GM12801 (cell line): ENCODE results near the gene TIGD1.

Experiments used
- TF ChIP-seq, protein P1 (sequence below): IDR thresholded peaks from one replicate; pipeline ENCODE4 v1.5.1; 2011; ENCODE audit warnings: control low read depth; ENCODE audit not compliant: insufficient read length; ENCODE audit errors: extremely low read depth

The TIGD1 gene

DNA sequence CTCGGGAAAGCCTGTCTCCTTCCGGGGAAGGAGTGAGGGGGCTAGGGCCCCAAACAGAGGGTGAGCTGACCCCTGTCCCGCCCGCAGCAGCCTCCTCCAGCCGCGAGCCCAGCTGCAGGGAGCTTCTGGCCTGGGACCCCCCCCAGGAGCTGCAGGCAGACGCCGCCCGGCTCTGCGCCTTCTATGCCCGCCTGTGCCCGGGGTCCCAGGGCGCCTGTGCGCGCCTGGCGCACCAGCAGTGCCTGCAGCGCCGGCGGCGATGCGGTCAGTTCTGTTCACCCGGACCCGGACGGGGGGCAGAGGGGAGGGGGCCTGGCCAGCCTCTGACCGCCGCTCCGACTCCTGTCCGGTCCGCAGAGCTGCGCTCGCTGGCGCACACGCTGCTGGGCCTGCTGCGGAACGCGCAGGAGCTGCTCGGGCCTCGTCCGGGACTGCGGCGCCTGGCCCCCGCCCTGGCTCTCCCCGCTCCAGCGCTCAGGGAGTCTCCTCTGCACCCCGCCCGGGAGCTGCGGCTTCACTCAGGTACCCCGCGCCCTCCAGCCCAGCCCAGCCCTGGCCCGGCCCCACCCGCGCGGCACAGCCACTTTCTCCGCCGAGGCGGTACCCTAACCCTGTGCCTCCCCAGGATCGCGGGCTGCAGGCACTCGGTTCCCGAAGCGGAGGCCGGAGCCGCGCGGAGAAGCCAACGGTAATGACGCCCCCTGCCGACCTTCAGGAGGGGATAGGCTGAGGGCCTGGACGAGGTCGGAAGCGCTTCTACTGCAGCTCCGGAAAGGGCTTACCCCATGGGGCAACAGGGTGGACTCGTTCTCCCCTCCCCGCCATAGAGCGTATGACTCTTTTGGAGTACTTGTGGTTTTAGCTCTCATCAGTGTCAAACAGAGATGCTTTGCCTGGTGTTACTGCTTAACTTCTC, 26.4 kb downstream of the TIGD1 start:
- TF ChIP-seq, protein P1, sequence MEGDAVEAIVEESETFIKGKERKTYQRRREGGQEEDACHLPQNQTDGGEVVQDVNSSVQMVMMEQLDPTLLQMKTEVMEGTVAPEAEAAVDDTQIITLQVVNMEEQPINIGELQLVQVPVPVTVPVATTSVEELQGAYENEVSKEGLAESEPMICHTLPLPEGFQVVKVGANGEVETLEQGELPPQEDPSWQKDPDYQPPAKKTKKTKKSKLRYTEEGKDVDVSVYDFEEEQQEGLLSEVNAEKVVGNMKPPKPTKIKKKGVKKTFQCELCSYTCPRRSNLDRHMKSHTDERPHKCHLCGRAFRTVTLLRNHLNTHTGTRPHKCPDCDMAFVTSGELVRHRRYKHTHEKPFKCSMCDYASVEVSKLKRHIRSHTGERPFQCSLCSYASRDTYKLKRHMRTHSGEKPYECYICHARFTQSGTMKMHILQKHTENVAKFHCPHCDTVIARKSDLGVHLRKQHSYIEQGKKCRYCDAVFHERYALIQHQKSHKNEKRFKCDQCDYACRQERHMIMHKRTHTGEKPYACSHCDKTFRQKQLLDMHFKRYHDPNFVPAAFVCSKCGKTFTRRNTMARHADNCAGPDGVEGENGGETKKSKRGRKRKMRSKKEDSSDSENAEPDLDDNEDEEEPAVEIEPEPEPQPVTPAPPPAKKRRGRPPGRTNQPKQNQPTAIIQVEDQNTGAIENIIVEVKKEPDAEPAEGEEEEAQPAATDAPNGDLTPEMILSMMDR = no peak

DNA sequence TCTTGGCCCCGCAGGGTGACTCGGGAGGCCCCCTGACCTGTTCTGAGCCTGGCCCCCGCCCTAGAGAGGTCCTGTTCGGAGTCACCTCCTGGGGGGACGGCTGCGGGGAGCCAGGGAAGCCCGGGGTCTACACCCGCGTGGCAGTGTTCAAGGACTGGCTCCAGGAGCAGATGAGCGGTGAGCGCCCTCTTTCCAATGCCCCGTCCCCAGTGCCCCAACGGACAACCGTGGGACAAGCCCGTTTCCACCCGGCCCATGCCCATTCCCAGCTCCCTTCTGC, 27.0 kb downstream of the TIGD1 start:
- TF ChIP-seq, protein P1 = no peak

DNA sequence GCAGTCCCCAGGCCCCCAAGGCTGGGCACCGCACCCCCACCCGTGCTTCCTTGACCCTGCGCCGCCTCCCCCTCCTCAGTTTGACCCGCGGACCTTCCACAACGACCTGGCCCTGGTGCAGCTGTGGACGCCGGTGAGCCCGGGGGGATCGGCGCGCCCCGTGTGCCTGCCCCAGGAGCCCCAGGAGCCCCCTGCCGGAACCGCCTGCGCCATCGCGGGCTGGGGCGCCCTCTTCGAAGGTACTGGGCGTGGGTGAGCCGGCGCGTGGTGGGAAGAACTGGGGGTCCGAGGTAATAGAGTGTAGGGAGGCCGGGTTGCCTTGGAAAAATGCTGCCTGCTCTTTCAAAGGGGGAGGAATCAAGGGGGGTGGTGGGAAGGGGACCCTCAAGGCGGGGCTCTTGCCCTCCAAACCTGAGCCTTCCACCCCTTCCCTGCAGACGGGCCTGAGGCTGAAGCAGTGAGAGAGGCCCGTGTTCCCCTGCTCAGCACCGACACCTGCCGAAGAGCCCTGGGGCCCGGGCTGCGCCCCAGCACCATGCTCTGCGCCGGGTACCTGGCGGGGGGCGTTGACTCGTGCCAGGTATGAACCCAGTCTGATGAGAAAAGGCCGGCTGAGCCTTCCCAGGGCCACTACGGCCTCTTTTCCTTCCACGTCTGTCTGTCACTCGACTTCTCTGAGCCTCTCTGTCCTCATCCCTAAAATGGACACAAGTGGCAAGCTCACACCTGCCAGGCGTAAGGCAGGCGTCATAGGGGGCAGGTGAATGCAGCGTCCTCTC, 27.5 kb downstream of the TIGD1 start:
- TF ChIP-seq, protein P1 = no peak

DNA sequence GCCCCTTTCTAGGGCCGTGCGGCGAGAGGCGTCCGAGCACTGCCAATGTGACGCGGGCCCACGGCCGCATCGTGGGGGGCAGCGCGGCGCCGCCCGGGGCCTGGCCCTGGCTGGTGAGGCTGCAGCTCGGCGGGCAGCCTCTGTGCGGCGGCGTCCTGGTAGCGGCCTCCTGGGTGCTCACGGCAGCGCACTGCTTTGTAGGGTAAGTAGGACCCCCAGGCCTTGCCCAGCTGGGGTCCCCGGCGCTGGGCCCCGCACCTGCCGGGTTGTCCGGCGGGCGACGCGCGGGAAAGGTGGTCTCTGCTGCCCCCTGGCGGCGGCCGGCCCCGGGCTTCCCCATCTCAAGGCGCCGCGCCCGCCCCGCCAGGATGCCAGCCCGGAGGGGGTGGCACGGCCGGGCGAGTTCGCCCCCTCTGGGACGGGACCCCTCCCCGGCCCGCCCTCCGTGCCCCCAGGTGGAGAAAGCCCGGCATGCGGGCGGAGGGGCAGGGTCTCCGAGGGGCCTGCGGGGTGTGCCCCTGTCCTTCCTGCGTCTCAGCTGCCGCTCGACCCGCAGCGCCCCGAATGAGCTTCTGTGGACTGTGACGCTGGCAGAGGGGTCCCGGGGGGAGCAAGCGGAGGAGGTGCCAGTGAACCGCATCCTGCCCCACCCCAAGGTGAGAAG, 28.3 kb downstream of the TIGD1 start:
- TF ChIP-seq, protein P1 = no peak

DNA sequence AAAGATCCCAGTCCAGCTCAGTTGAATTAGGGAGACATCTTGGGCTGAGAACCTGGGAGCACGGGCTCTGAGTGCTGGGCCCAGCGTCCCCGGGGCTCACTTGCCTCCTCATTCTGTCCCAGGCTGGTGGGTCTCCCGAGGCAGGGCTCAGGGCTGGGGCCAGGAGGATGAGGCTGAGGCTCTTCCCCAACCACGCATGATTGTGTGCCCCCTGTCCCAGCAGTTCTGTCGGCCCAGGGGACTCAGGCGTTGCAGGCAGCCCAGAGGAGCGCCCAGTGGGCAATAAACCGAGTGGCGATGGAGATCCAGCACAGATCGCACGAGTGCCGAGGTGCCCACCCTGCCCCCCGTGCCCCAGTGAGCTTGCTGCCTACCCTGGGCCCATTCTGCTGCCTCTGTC, 29.3 kb downstream of the TIGD1 start:
- TF ChIP-seq, protein P1 = no peak

DNA sequence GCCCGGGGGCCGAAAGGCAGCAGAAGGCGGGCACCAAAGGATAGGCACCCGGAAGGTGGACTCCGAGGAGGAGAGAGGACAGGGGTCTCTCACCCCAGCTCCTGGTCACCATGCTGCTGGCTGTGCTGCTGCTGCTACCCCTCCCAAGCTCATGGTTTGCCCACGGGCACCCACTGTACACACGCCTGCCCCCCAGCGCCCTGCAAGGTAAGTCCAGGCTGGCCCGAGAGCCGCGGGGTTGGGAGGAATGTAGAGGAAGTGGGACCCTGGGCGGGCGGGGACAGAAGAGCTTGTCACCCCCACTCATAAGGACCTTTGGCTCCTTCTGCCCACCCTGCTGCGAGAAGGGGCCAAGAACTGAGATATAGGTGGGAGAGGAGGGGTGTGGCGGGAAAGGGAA, 29.9 kb downstream of the TIGD1 start:
- TF ChIP-seq, protein P1 = no peak

DNA sequence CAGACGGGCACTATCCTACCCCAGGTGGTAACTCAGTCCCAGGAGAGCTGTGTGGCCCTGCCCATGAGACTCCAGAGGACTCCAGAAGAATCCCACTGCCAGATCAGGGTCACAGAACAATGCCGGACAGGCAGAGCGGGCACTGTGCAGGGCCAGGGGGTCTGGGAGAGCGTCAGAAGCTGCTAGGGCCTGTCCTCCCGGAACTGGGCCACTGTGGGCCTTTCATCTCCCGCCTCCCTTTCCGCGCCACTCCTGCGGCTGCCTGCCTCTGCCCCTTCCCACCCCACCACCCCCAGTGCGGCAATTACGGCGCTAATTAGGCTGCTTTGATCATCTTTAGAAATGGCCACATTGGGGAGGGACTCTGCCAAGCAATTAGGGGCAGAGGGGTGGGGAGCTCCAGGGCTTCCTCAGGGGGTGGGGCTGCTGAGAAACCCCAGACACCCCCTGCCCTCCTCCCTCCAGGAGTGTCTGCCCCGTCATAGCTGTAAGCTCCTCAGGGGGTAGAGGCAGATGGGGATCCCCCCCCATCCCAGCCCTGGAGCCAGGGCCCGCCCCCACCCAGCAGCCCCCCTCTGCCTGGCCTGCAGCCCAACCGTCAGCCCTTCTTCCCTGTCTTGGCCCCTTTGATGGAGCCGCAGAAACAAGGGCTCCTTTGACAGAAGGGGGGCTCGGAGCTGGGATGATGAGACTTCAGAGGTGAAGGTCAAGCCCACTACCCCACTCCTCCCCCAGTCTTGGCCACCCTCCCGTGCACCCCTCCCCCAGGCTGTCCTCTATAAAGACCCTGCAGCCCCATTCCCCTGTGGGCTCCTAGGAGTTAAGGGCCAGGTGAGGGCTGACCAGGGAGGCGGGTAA, 30.5 kb downstream of the TIGD1 start, which contains the start of gene PRSS56:
Gene PRSS56 (plus strand): TSS at position 808 of the 858 bp plus-strand sequence. CDS start 211 bp downstream, outside the sequence.
- TF ChIP-seq, protein P1 = no peak
